Gastrocnemius medialis (tissue), 4 donors: ENCODE results near the gene DMRT1. TPM values are rescaled to one million over a fixed set of nuclear protein-coding genes. Genes with fewer than 3 reads are reported as not detected.

Experiments used
- ATAC-seq, 2 donors: fragments of 150-250 bp; one replicate each; pipeline ENCODE4 v1.9.1; 2016
- DNase-seq, 2 donors: peaks; one replicate each; pipeline ENCODE4 v3.0.0-alpha.2; 2019
- H3K27ac ChIP-seq, 4 donors: fragments of 200-600 bp; sonication (generic); 1 replicate in 1 of 4; 2 replicates in 3 of 4; pipeline ENCODE4 v1.5.1; 2016 to 2018; ENCODE audit warnings: mild to moderate bottlenecking in 2 of 4, moderate library complexity in 1 of 4
- H3K27me3 ChIP-seq, 3 donors: fragments of 200-600 bp; sonication (generic) in 2 of 3; 1 replicate in 1 of 3; 2 replicates in 2 of 3; pipeline versions ENCODE4 v1.5.1 to v1.6.0; 2016 to 2019; ENCODE audit warnings: mild to moderate bottlenecking in 1 of 3, moderate library complexity in 1 of 3
- H3K36me3 ChIP-seq, 2 donors: fragments of 200-600 bp; sonication (generic) in 1 of 2; one replicate each; pipeline ENCODE4 v1.5.1; 2017 to 2018
- H3K4me1 ChIP-seq, 2 donors: fragments of 200-600 bp; sonication (generic) in 1 of 2; one replicate each; pipeline ENCODE4 v1.5.1; 2016 to 2017; ENCODE audit warnings: mild to moderate bottlenecking in 2 of 2
- H3K4me3 ChIP-seq, 4 donors: fragments of 200-600 bp; sonication (generic) in 3 of 4; 1 replicate in 1 of 4; 2 replicates in 3 of 4; pipeline ENCODE4 v1.5.1; 2016 to 2019; ENCODE audit warnings: mild to moderate bottlenecking in 2 of 4
- H3K9me3 ChIP-seq, 3 donors: fragments of 200-600 bp; sonication (generic) in 2 of 3; 1 replicate in 1 of 3; 2 replicates in 2 of 3; pipeline ENCODE4 v1.5.1; 2016 to 2019
- CTCF ChIP-seq, 5 experiments: fragments of 450-650 bp in 3 of 5; fragments of 200-600 bp in 2 of 5; sonication (generic) in 2 of 5; IDR thresholded peaks in 4 of 5; conservative IDR thresholded peaks in 1 of 5; 1 replicate in 4 of 5; 2 replicates in 1 of 5; pipeline ENCODE4 v1.5.1; 2016 to 2019; ENCODE audit warnings: antibody characterized with exemption in 5 of 5, mild to moderate bottlenecking in 3 of 5, moderate library complexity in 3 of 5
- POLR2A ChIP-seq, 2 donors: fragments of 450-650 bp; IDR thresholded peaks; one replicate each; pipeline ENCODE4 v1.6.1; 2017; ENCODE audit warnings: antibody characterized with exemption in 2 of 2, mild to moderate bottlenecking in 2 of 2, moderate library complexity in 2 of 2
- in situ Hi-C, 4 donors: fragments of 200-750 bp; cut with MboI; loops; one replicate each; pipeline versions ENCODE4 v1.15.0 to v1.8.0; 2017; ENCODE audit warnings: low sequenced_read_pairs in 4 of 4
- intact Hi-C: fragments of 100-400 bp; cut with DNase I; formaldehyde crosslinking; loops from one replicate; pipeline ENCODE4 v1.15.1; 2023; ENCODE audit warnings: low total_unique reads
- total RNA-seq, 4 donors: library from RNA; depleted of rRNA; stranded (reverse); fragments of >200 nt; gene quantifications; one replicate each; pipeline versions ENCODE4 v1.1.0 to v1.2.3, GENCODE V29; 2016

The DMRT1 gene
- total RNA-seq, 4 donors from 2014 or later, result 0.91 TPM; not detected in 3

DNA sequence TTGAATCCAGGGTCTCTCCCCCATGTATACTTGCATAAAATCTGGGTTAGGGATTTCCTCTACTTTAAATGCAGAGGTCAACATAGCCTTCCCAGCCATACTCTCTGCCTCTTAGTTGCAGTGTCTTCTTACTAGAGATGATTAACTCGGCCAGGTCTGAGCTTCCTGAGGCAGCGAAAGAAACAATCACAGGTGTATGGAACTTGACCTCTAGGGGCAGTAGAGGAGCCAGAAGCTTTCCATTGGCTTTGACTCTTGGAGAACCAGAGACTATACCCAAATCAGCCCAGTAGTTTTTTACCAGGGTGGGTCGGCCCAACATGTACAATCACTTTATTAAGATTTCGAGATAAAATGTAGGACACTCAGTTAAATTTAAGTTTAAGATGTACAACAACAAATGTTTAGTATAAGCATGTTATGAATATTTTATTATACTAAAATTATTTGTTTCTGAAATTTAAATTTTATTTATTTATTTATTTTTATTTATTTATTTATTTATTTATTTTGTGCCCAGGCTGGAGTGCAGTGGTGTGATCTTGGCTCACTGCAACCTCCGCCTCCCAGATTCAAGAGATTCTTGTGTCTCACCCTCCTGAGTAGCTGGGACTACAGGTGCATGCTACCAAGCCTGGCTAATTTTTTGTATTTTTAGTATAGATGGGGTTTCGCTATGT lies 87.0 kb downstream of the DMRT1 start:
- no peak overlapping the region for H3K4me3 ChIP-seq
- H3K9me3 ChIP-seq, result no peaks in the 10 kb centered on the region
- in situ Hi-C loops, result no loop called here
- no peaks in the 10 kb centered on the region for H3K27me3 ChIP-seq
- H3K36me3 ChIP-seq, result no peaks in the 10 kb centered on the region
- no peak for TF ChIP-seq CTCF (IDR thresholded peaks at IDR 0.05 in 4 of 5, conservative IDR thresholded peaks at IDR 0.05 in 1 of 5)
- TF ChIP-seq POLR2A (IDR thresholded peaks at IDR 0.05), result no peak
- no peaks in the 10 kb centered on the region for H3K4me1 ChIP-seq
- DNase-seq (no peak), ATAC-seq (no peak)
- intact Hi-C loops, result no loop called here
- H3K27ac ChIP-seq, result no peak overlapping the region

DNA sequence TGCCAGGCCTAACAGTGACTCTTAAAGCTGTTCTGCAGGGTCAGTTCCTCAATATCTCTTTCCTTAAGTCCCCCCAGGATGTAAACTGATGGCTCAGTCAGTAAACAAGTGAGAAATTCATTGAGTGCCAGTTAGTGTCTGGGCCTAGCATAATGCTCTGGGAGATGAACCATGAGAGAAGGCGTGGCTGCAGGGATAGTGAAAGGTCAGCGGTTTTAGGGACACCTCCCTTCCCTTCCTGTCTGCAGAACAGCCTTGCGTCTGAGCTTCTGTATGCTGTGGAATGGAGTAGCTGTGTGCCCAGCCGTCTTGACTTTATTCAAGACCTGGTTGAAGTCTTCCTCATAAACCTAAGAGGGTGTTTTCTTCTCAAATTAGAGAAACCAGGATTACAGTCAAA lies 88.2 kb downstream of the DMRT1 start:
- no peaks in the 10 kb centered on the region for H3K4me1 ChIP-seq
- intact Hi-C loops, result no loop called here

DNA sequence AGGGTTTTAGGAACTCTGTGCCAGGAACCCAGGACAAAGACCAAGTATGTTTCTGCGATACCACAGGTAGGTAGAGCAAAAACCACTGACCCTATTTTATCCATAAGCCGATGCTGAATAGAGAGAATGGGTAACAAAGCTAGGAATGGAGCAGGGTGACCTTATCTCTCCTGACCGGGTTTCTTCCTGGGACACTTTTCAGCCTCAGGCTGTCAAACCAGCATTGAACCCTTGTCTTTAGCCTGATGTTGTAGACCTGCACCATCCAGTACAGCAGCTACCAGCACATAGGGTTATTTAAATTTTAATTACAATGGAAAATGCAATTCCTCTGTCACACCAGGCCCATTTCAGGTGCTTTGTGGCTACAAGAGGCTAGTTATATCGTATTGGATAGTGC lies 91.9 kb downstream of the DMRT1 start:
- no peaks in the 10 kb centered on the region for H3K9me3 ChIP-seq
- ATAC-seq, result no peak
- in situ Hi-C loops, result no loop called here
- no peaks in the 10 kb centered on the region for H3K36me3 ChIP-seq
- H3K4me1 ChIP-seq, result no peaks in the 10 kb centered on the region
- intact Hi-C loops, result no loop called here
- no peak overlapping the region for H3K4me3 ChIP-seq
- DNase-seq, result no peak
- no peak overlapping the region for H3K27ac ChIP-seq
- TF ChIP-seq CTCF (IDR thresholded peaks at IDR 0.05 in 4 of 5, conservative IDR thresholded peaks at IDR 0.05 in 1 of 5), result no peak
- TF ChIP-seq POLR2A (IDR thresholded peaks at IDR 0.05), result no peak
- H3K27me3 ChIP-seq, result peaks cover 0 to 15% (median 5%) of the 10 kb centered on the region in 3 donors

More for the DNA sequence above, 88.2 kb downstream of the DMRT1 start:
- TF ChIP-seq POLR2A (IDR thresholded peaks at IDR 0.05), result no peak
- no peak for TF ChIP-seq CTCF (IDR thresholded peaks at IDR 0.05 in 4 of 5, conservative IDR thresholded peaks at IDR 0.05 in 1 of 5)
- H3K36me3 ChIP-seq, result no peaks in the 10 kb centered on the region
- no peak overlapping the region for H3K27ac ChIP-seq
- H3K9me3 ChIP-seq, result no peaks in the 10 kb centered on the region
- DNase-seq (no peak), ATAC-seq (no peak)
- no peaks in the 10 kb centered on the region for H3K27me3 ChIP-seq
- in situ Hi-C loops, result no loop called here
- no peak overlapping the region for H3K4me3 ChIP-seq

DNA sequence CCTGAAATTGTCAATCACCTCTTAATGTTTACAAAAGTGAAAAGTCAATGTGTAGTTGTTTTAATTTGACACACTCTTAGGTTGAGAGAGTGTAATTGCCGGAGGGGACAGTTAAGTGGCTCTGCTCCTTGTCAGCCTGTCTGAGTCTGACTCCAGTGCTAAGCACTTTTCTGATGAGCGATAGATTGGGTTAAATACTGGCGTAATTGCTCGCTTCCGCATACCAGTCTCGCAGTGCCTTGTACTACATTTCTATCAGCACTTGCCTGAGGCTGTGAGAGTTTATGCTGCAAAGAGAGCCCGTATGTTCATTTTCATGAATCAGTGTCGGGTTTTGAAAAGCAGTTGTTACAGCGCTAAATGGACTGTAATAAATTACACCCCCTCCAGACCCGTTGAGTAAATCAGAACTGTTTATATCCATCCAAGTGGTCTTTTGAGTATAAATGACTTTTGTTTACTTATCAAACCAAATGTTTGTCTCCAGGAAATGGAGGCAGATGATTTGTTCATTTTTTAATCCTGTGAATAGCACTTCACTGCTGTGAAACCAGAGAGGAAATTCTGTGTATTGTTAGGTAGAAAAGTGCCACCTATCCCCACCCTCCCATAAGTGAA lies 94.0 kb downstream of the DMRT1 start:
- Histone ChIP-seq H3K27me3 (peaks cover 0 to 17% (median 9%) of the 10 kb centered on the region in 3 donors), H3K4me1 (no peaks in the 10 kb centered on the region), H3K27ac (no peak overlapping the region), H3K4me3 (no peak overlapping the region), H3K36me3 (no peaks in the 10 kb centered on the region), H3K9me3 (no peaks in the 10 kb centered on the region)
- TF ChIP-seq CTCF (IDR thresholded peaks at IDR 0.05 in 4 of 5, conservative IDR thresholded peaks at IDR 0.05 in 1 of 5), result no peak
- no peak for TF ChIP-seq POLR2A (IDR thresholded peaks at IDR 0.05)
- in situ Hi-C loops, result no loop called here
- no peak for DNase-seq
- no peak for ATAC-seq
- intact Hi-C loops, result no loop called here
